Sigmoid colon (tissue), 7 donors: ENCODE measurements around the gene EPO. TPM values are rescaled to one million over a fixed set of nuclear protein-coding genes. Genes with fewer than 3 reads are reported as not detected.

Experiments used
- DNase-seq: peaks from one replicate; pipeline ENCODE4 v3.0.0-alpha.2; 2019
- H3K27ac ChIP-seq, 4 donors: fragments of 200-600 bp; sonication (generic); one replicate each; pipeline ENCODE4 v1.5.1; 2016 to 2019; ENCODE audit warnings: mild to moderate bottlenecking in 1 of 4
- H3K27me3 ChIP-seq, 3 donors: fragments of 200-600 bp; sonication (generic); one replicate each; pipeline ENCODE4 v1.5.1; 2019; ENCODE audit warnings: mild to moderate bottlenecking in 1 of 3
- H3K36me3 ChIP-seq, 4 donors: fragments of 200-600 bp; sonication (generic); one replicate each; pipeline ENCODE4 v1.5.1; 2016 to 2019
- H3K4me1 ChIP-seq, 4 donors: fragments of 200-600 bp; sonication (generic); one replicate each; pipeline ENCODE4 v1.5.1; 2017 to 2019
- H3K4me3 ChIP-seq, 4 donors: fragments of 200-600 bp; sonication (generic); one replicate each; pipeline ENCODE4 v1.5.1; 2017 to 2019; ENCODE audit warnings: mild to moderate bottlenecking in 2 of 4, moderate library complexity in 1 of 4
- H3K9me3 ChIP-seq, 4 donors: fragments of 200-600 bp in 3 of 4; sonication (generic) in 3 of 4; one replicate each; pipeline versions ENCODE4 v1.5.1 to v1.6.1; 2013 to 2019
- CTCF ChIP-seq, 4 experiments: fragments of 450-650 bp in 3 of 4; fragments of 200-600 bp in 1 of 4; IDR thresholded peaks; one replicate each; pipeline ENCODE4 v1.5.1; 2016 to 2019; ENCODE audit warnings: antibody characterized with exemption in 4 of 4, mild to moderate bottlenecking in 3 of 4, moderate library complexity in 2 of 4
- EP300 ChIP-seq, 4 donors: sonication (generic); formaldehyde crosslinking; IDR thresholded peaks; one replicate each; pipeline ENCODE4 v1.6.1; 2017; ENCODE audit warnings: antibody characterized with exemption in 4 of 4
- POLR2A ChIP-seq, 2 donors: fragments of 450-650 bp; IDR thresholded peaks; one replicate each; pipeline ENCODE4 v1.6.1; 2016; ENCODE audit warnings: antibody characterized with exemption in 2 of 2, mild to moderate bottlenecking in 2 of 2, moderate library complexity in 2 of 2
- POLR2AphosphoS5 ChIP-seq, 4 donors: sonication (generic); formaldehyde crosslinking; IDR thresholded peaks; one replicate each; pipeline ENCODE4 v1.6.1; 2017; ENCODE audit warnings: antibody characterized with exemption in 4 of 4
- WGBS, 2 donors: extraction: QIAGEN DNeasy Blood & Tissue Kit; methylation state at CpG; one replicate each; pipeline ENCODE4 v1.1.7; 2013; 5-methylcytosine and 5-hydroxymethylcytosine counted together
- intact Hi-C: fragments of 100-400 bp; cut with DNase I; formaldehyde crosslinking; loops from one replicate; pipeline ENCODE4 v1.15.1; 2023
- polyA plus RNA-seq, 3 donors: library from polyadenylated mRNA; stranded (reverse); fragments of 200-250 nt; gene quantifications; one replicate each; pipeline ENCODE4 v1.2.3, GENCODE V29; 2013
- total RNA-seq, 4 donors: library from RNA; depleted of rRNA; stranded (reverse); fragments of >200 nt; gene quantifications; one replicate each; pipeline ENCODE4 v1.1.0, GENCODE V29; 2016
- donor health status: healthy with polysubstance abuse.
- donor health status: Bipolar disorder and iron deficiency.
- donor health status: healthy.

Gene EPO
- total and polyA plus RNA-seq, 7 donors = not detected

- H3K36me3 ChIP-seq = peaks cover 50 to 61% (median 54%) of the 10 kb centered on the region in 4 donors
- intact Hi-C loops = no loop called here
Measured at GRCh38 chr7:100688326-100688860, 31.9 kb upstream of the EPO start.

GRCh38 chr7:100689230-100690135 lies 30.8 kb upstream of the EPO start:
- Histone ChIP-seq H3K4me3 (no peak overlapping the region), H3K9me3 (no peaks in the 10 kb centered on the region), H3K4me1 (peaks cover 0 to 53% (median 52%) of the 10 kb centered on the region in 4 donors), H3K27ac (no peak overlapping the region), H3K27me3 (no peaks in the 10 kb centered on the region), H3K36me3 (peaks cover 39 to 50% (median 43%) of the 10 kb centered on the region in 4 donors)
- 86 to 91% methylated on average over 18 of the region's 18 CpGs for WGBS, 2 donors
- TF ChIP-seq EP300 (IDR thresholded peaks at IDR 0.05) (no peak), POLR2AphosphoS5 (IDR thresholded peaks at IDR 0.05) (no peak), POLR2A (IDR thresholded peaks at IDR 0.05) (no peak), CTCF (IDR thresholded peaks at IDR 0.05) (no peak)
- intact Hi-C loops = loop anchor here (2.0 to 5.0 kb wide), 3 partner anchors 15 to 222 kb away; no protein-coding TSS in a partner anchor
- DNase-seq = no peak

More at GRCh38 chr7:100688326-100688860, 31.9 kb upstream of the EPO start:
- Histone ChIP-seq H3K27ac (no peak overlapping the region), H3K4me3 (no peak overlapping the region), H3K27me3 (no peaks in the 10 kb centered on the region), H3K9me3 (no peaks in the 10 kb centered on the region), H3K4me1 (peaks cover 0 to 52% (median 51%) of the 10 kb centered on the region in 4 donors)
- DNase-seq = no peak
- 83 to 92% methylated on average over 16 of the region's 16 CpGs for WGBS, 2 donors
- no peak for TF ChIP-seq CTCF (IDR thresholded peaks at IDR 0.05)
- no peak for TF ChIP-seq POLR2AphosphoS5 (IDR thresholded peaks at IDR 0.05)
- TF ChIP-seq POLR2A (IDR thresholded peaks at IDR 0.05) = no peak
- no peak for TF ChIP-seq EP300 (IDR thresholded peaks at IDR 0.05)

GRCh38 chr7:100691676-100692577 lies 28.3 kb upstream of the EPO start:
- intact Hi-C loops = loop anchor here (1.0 to 5.0 kb wide), 4 partner anchors 17 to 225 kb away; no protein-coding TSS in a partner anchor
- Histone ChIP-seq H3K27ac (peak overlapping the region; percentile 38 to 95 (median 84)), H3K4me3 (peak overlapping the region in 3 of 4 donors; percentile 8 to 99 (median 95)), H3K36me3 (peaks cover 15 to 26% (median 20%) of the 10 kb centered on the region in 4 donors), H3K4me1 (peaks cover 0 to 58% (median 54%) of the 10 kb centered on the region in 4 donors), H3K9me3 (no peaks in the 10 kb centered on the region), H3K27me3 (no peaks in the 10 kb centered on the region)
- WGBS, 2 donors = 41 to 42% methylated on average over 28 of the region's 28 CpGs
- peak; percentile 89 for DNase-seq
- TF ChIP-seq POLR2AphosphoS5 (IDR thresholded peaks at IDR 0.05) = peak in 1 of 4 donors; percentile 26
- TF ChIP-seq EP300 (IDR thresholded peaks at IDR 0.05) = no peak
- TF ChIP-seq CTCF (IDR thresholded peaks at IDR 0.05) = peak; percentile 74 to 93 (median 90)

- peaks cover 0 to 58% (median 54%) of the 10 kb centered on the region in 4 donors for H3K4me1 ChIP-seq
- H3K4me3 ChIP-seq = peak overlapping the region; percentile 73 to 99 (median 92)
- no peaks in the 10 kb centered on the region for H3K27me3 ChIP-seq
- H3K9me3 ChIP-seq = no peaks in the 10 kb centered on the region
- peaks cover 8 to 19% (median 13%) of the 10 kb centered on the region in 4 donors for H3K36me3 ChIP-seq
- 64 to 78% methylated on average over 6 of the region's 6 CpGs for WGBS, 2 donors
- TF ChIP-seq POLR2A (IDR thresholded peaks at IDR 0.05) (no peak), EP300 (IDR thresholded peaks at IDR 0.05) (no peak), POLR2AphosphoS5 (IDR thresholded peaks at IDR 0.05) (no peak)
- intact Hi-C loops = loop anchor here (5.0 kb wide), 2 partner anchors 130 to 225 kb away; no protein-coding TSS in a partner anchor
- DNase-seq = no peak
- peak overlapping the region; percentile 82 to 95 (median 84) for H3K27ac ChIP-seq
Measured at GRCh38 chr7:100692578-100692961, 27.7 kb upstream of the EPO start.
